MG63 (cell line): Measurements from ENCODE around the gene GPC6. TPM values are rescaled to one million over a fixed set of nuclear protein-coding genes. Genes with fewer than 3 reads are reported as not detected.

ENCODE experiments used
- DNase-seq: peaks from one replicate; pipeline ENCODE4 v3.0.0-alpha.2; 2020
- H3K27me3 ChIP-seq: fragments of 250-450 bp; sonication (Bioruptor Pico); 2 replicates; pipeline ENCODE4 v1.5.1; 2020; ENCODE audit warnings: mild to moderate bottlenecking, moderate library complexity
- H3K36me3 ChIP-seq: fragments of 250-450 bp; sonication (Bioruptor Pico); 2 replicates; pipeline ENCODE4 v1.5.1; 2020; ENCODE audit warnings: mild to moderate bottlenecking, moderate library complexity
- H3K4me3 ChIP-seq: fragments of 250-450 bp; sonication (Bioruptor Pico); 2 replicates; pipeline ENCODE4 v1.5.1; 2020; ENCODE audit warnings: mild to moderate bottlenecking, moderate library complexity
- H3K9me3 ChIP-seq: fragments of 250-450 bp; sonication (Bioruptor Pico); 2 replicates; pipeline ENCODE4 v1.5.1; 2020; ENCODE audit warnings: mild to moderate bottlenecking, moderate library complexity
- total RNA-seq: library from RNA; depleted of rRNA; stranded (reverse); fragments of >200 nt; shearing (Covaris generic); gene quantifications from 2 replicates; pipeline ENCODE4 v1.2.3, GENCODE V29; 2014; ENCODE audit warnings: low replicate concordance

GPC6 gene
- total RNA-seq, 1 experiment from 2014 or later, result 4.1 TPM

GRCh38 chr13:93976528-93976927 lies 749.9 kb downstream of the GPC6 start:
- no peaks in the 10 kb centered on the region for H3K9me3 ChIP-seq
- H3K4me3 ChIP-seq, result no peak overlapping the region
- no peak for DNase-seq
- no peaks in the 10 kb centered on the region for H3K27me3 ChIP-seq
- H3K36me3 ChIP-seq, result no peaks in the 10 kb centered on the region

DNA sequence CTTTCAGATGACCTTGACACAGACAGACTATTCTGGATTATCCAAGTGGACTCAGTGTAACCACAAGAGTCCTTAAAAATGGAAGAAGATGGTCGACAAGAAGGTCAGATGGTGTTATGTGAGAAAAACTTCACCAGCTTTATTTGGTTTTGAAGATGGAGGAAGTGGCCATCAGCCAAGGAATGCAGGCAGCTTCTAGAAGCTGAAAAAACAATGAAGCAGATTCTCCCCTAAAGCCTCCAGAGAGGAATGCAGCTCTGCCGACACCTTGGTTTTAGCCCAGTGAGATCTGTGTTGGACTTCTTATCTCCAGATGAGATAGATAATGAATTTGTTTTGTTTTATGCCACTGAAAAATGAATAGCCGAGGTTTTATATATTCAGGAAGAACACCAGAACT lies 751.4 kb downstream of the GPC6 start:
- DNase-seq, result no peak
- Histone ChIP-seq H3K4me3 (no peak overlapping the region), H3K36me3 (no peaks in the 10 kb centered on the region), H3K9me3 (no peaks in the 10 kb centered on the region), H3K27me3 (no peaks in the 10 kb centered on the region)

DNA sequence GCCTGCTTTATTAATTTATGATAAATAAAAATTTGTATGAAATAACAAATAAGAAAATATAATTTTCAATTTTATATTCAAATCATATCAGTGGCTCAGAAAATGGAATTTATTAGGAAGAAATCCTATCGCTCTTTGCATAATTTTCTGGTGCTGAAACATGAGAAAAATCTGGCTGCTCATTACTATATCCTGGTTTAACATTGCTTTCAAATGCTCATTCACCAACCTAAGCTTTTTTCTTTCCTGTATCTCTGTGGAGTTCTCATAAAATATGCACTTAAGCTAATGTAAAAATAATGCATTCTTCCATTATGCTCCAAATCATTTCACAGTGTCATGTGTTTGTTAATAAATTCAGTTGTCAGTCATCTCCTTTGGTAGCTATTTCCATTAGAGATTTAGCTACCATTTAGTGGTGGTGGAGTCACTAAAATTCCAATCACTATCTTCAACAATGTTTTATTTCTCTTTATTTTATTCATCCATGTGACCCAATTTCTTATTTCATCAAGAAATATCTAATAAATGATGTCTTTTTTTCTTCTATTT lies 754.9 kb downstream of the GPC6 start:
- Histone ChIP-seq H3K36me3 (no peaks in the 10 kb centered on the region), H3K9me3 (no peaks in the 10 kb centered on the region), H3K4me3 (no peak overlapping the region), H3K27me3 (no peaks in the 10 kb centered on the region)
- no peak for DNase-seq

GRCh38 chr13:93982179-93982918 lies 755.7 kb downstream of the GPC6 start:
- Histone ChIP-seq H3K4me3 (no peak overlapping the region), H3K9me3 (no peaks in the 10 kb centered on the region), H3K27me3 (no peaks in the 10 kb centered on the region), H3K36me3 (no peaks in the 10 kb centered on the region)
- no peak for DNase-seq

DNA sequence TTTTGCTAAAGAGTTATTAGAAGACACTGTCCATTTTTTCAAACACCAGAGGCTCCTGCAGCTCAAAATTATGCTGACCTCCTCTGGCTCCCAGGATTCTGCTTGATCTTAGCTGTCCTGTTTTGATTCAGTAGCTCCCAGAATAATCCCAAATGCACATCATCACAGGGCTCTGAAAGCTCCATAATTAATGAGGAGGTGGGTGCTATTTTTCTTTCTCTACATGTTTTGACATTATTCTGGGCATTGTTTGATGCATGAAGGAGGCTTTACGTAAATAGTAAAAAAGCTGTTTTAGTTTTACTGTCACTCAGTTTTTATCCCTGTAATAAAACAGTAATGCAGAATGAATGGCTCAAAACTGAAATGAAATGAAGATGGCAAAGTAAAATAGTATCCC lies 757.4 kb downstream of the GPC6 start:
- Histone ChIP-seq H3K36me3 (no peaks in the 10 kb centered on the region), H3K4me3 (no peak overlapping the region), H3K27me3 (no peaks in the 10 kb centered on the region), H3K9me3 (no peaks in the 10 kb centered on the region)
- DNase-seq, result no peak

DNA sequence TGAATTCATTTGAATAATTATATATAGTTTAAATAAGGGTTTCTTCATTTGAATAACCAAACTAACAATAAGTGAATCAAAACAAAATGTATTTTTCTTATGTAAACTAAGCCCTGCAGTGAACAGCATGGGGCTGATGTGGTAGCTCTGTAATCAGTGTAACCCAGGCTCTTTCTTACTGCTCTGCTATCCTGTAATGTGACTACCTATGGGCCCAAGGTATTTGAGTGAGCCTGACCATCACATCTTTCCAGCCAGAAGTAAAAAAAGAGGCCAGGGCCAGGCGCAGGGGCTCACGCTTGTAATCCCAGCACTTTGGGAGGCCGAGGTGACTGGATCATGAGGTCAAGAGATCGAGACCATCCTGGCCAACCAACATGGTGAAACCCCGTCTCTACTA lies 758.3 kb downstream of the GPC6 start:
- no peaks in the 10 kb centered on the region for H3K36me3 ChIP-seq
- H3K9me3 ChIP-seq, result no peaks in the 10 kb centered on the region
- no peak overlapping the region for H3K4me3 ChIP-seq
- no peak for DNase-seq
- H3K27me3 ChIP-seq, result no peaks in the 10 kb centered on the region

GRCh38 chr13:93987458-93987857 lies 760.9 kb downstream of the GPC6 start:
- DNase-seq, result no peak

GRCh38 chr13:93991569-93991968 lies 765.0 kb downstream of the GPC6 start:
- Histone ChIP-seq H3K36me3 (no peaks in the 10 kb centered on the region), H3K4me3 (no peak overlapping the region), H3K9me3 (no peaks in the 10 kb centered on the region), H3K27me3 (no peaks in the 10 kb centered on the region)
- DNase-seq, result no peak

More at GRCh38 chr13:93987458-93987857, 760.9 kb downstream of the GPC6 start:
- Histone ChIP-seq H3K36me3 (no peaks in the 10 kb centered on the region), H3K4me3 (no peak overlapping the region), H3K27me3 (no peaks in the 10 kb centered on the region), H3K9me3 (no peaks in the 10 kb centered on the region)

- H3K4me3 ChIP-seq, result no peak overlapping the region
- no peaks in the 10 kb centered on the region for H3K36me3 ChIP-seq
- DNase-seq, result no peak
- no peaks in the 10 kb centered on the region for H3K27me3 ChIP-seq
- H3K9me3 ChIP-seq, result no peaks in the 10 kb centered on the region
Observed at GRCh38 chr13:93996481-93996880, 769.9 kb downstream of the GPC6 start.

DNA sequence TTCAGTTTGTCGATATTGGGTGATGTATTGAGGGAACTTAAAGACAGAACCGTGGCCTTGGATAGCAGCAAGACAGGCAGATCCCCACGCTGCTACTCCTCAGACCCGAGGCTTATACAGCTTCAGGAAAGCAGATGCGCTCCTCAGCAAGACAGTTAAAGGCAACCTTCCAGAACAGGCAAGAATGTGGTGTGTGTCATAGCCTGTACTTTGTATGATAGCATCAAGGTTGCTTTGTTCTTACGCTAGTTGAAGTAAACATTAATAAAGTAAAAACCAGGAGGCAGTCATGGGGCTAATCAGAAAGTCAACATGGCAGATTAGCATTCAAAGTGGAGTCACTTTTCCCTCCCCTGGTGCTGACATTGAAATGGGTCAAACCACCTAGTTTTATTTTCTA lies 779.7 kb downstream of the GPC6 start:
- no peaks in the 10 kb centered on the region for H3K9me3 ChIP-seq
- no peak for DNase-seq
- no peak overlapping the region for H3K4me3 ChIP-seq
- H3K36me3 ChIP-seq, result no peaks in the 10 kb centered on the region
- H3K27me3 ChIP-seq, result no peaks in the 10 kb centered on the region

DNA sequence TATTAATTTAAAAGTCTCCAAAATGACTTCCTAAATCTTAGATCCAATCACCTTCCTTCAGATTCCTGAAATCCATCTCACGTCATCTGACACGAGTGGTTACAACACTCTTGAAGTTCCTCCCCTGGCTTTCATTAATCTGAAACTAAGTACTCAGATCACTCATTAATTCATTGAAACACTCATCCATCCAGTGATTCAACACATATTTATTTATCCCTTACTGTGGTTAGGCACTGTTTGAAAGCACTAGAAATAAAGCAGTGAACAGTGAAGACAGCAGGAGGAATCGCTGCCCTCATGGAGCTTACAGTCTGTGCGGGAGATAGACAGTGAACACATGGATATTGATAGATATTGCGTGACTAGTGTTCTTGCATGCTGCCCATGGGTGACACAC lies 780.5 kb downstream of the GPC6 start:
- Histone ChIP-seq H3K4me3 (no peak overlapping the region), H3K9me3 (no peaks in the 10 kb centered on the region)
- no peak for DNase-seq

DNA sequence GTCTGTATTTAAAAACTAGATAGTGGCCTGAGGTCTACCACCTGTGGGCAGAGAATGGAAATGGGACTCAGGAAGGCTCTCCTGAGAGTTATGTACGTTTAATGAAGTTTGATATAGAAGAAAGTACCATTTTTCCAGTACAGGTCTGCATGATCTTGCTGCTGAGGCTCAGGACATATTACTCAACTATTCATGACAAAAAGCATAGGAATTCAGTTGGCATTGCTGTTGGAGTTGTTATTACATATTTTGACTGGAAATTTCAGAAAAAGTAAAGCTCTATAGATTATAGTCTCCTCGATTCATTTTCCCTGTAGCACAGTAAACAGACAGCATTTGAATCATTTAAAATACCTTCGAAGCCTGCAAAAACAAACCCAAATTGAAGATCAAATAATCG lies 783.1 kb downstream of the GPC6 start:
- Histone ChIP-seq H3K36me3 (no peaks in the 10 kb centered on the region), H3K9me3 (no peaks in the 10 kb centered on the region), H3K4me3 (no peak overlapping the region), H3K27me3 (no peaks in the 10 kb centered on the region)
- no peak for DNase-seq

More for the DNA sequence above, 780.5 kb downstream of the GPC6 start:
- Histone ChIP-seq H3K36me3 (no peaks in the 10 kb centered on the region), H3K27me3 (no peaks in the 10 kb centered on the region)

GRCh38 chr13:94014461-94014860 lies 787.9 kb downstream of the GPC6 start:
- no peaks in the 10 kb centered on the region for H3K9me3 ChIP-seq
- H3K36me3 ChIP-seq, result no peaks in the 10 kb centered on the region
- no peaks in the 10 kb centered on the region for H3K27me3 ChIP-seq
- H3K4me3 ChIP-seq, result no peak overlapping the region
- DNase-seq, result no peak

- no peaks in the 10 kb centered on the region for H3K36me3 ChIP-seq
- DNase-seq, result no peak
- no peak overlapping the region for H3K4me3 ChIP-seq
- no peaks in the 10 kb centered on the region for H3K27me3 ChIP-seq
- H3K9me3 ChIP-seq, result no peaks in the 10 kb centered on the region
Observed at GRCh38 chr13:94020426-94020825, 793.8 kb downstream of the GPC6 start.

DNA sequence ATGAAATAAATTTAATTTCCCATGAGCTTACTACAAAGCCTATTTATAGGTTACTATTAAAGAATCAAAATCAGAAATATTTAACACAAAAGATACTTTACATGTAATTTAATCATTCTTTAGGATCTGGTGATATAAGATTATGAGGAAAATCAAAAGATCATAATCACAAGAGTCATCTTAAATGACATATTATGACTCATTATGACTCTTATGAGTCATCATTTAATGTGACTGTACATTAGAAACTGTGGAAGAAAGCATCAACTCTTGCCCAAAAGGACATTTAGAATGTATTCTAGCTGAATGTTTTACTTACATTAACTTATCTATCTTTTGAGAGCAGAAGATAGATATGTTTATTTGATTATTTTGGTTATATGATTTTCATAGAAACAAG lies 794.2 kb downstream of the GPC6 start:
- Histone ChIP-seq H3K36me3 (no peaks in the 10 kb centered on the region), H3K9me3 (no peaks in the 10 kb centered on the region), H3K4me3 (no peak overlapping the region), H3K27me3 (no peaks in the 10 kb centered on the region)
- no peak for DNase-seq

DNA sequence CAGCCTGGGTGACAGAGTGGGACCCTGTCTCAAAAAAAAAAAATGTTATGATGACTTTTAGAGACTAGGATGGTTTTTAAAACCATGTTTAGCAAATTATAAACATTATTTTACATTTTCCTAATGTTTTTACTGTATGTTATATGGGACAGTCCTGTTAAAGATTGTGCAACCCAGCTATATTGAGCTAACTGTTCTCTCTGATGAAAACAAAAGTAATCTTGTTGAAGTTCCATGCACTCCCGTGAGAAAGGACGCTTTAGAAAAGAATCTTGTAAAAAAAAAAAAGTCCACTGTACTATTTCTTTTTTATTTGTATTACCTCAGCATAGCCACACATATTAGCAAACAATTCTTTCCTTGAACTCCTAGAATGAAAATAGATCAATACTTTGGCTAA lies 801.6 kb downstream of the GPC6 start:
- no peak overlapping the region for H3K4me3 ChIP-seq
- no peaks in the 10 kb centered on the region for H3K27me3 ChIP-seq
- H3K36me3 ChIP-seq, result no peaks in the 10 kb centered on the region
- H3K9me3 ChIP-seq, result no peaks in the 10 kb centered on the region
- DNase-seq, result no peak

DNA sequence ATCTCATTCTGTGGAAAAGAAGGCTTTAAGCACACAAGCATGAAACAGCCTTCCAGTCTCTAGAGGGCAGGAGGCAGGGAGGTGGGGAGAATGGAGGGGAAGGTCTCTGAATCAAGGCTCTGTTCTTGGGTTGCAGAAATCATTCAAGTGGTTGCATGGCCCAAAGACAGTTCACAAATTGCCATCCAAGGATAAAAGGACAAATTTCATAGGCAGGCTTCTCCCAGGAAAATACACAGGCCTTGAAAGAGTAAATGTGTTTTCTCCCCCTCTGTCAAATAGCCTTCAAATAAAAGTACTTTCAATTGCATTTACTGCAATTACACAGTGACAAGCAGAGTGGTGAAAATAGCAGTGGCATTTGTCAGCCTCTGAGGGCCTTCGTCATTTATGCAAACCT lies 802.0 kb downstream of the GPC6 start:
- no peak overlapping the region for H3K4me3 ChIP-seq
- no peaks in the 10 kb centered on the region for H3K36me3 ChIP-seq
- DNase-seq, result no peak
- no peaks in the 10 kb centered on the region for H3K27me3 ChIP-seq
- H3K9me3 ChIP-seq, result no peaks in the 10 kb centered on the region; the same call in 1 of the 2 replicates

DNA sequence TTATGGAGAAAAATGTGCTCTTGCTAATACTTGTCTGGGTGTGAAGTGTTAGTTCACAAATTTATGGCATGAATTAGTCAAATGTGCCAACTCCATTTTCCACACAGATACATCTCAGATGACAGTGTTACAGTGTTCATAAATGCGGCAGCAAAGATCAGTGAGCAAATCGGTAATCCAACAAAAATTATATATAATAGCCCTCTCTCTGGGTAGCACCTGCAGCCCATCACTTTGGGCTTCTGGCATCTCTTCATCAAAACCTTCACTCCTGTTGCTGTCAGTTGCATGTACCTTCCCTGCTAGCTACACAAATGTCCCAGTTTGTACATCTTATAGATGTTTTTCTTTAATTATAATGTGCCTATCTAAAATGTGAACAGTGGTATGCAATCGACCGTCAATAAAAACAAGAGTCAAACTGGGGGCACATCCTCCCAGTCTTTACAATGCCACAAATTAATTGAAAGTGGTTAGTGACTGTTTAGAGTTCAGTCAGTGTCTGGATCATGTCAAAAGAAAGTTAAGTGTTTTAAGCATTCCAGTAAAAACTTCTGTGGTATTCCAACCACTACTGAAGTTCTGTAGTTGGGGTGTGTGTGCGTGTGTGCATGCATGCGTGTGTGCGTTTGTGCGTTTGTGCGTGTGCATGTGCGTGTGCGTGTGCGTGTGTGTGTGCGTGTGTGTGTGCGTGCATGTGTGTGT lies 804.0 kb downstream of the GPC6 start:
- H3K36me3 ChIP-seq, result no peaks in the 10 kb centered on the region
- H3K4me3 ChIP-seq, result no peak overlapping the region
- no peaks in the 10 kb centered on the region for H3K27me3 ChIP-seq
- DNase-seq, result no peak
- H3K9me3 ChIP-seq, result no peaks in the 10 kb centered on the region; the same call in 1 of the 2 replicates
